Esophagus muscularis mucosa (tissue), 4 donors: ENCODE measurements around the gene SMIM20. TPM values are rescaled to one million over a fixed set of nuclear protein-coding genes. Genes with fewer than 3 reads are reported as not detected.

Experiments
- DNase-seq: peaks from one replicate; pipeline ENCODE4 v3.0.0-alpha.2; 2017; ENCODE audit errors: extremely low spot score
- H3K27ac ChIP-seq, 4 donors: fragments of 200-600 bp; sonication (generic); replicated peaks in 1 of 4; 1 replicate in 3 of 4; 2 replicates in 1 of 4; pipeline ENCODE4 v1.5.1; 2016 to 2019; ENCODE audit warnings: mild to moderate bottlenecking in 1 of 4
- H3K27me3 ChIP-seq, 4 donors: fragments of 200-600 bp; sonication (generic); one replicate each; pipeline versions ENCODE4 v1.5.1 to v1.6.0; 2016 to 2019
- H3K36me3 ChIP-seq, 4 donors: fragments of 200-600 bp; sonication (generic); one replicate each; pipeline ENCODE4 v1.5.1; 2016 to 2019
- H3K4me1 ChIP-seq, 4 donors: fragments of 200-600 bp; sonication (generic); one replicate each; pipeline ENCODE4 v1.5.1; 2016 to 2019
- H3K4me3 ChIP-seq, 4 donors: fragments of 200-600 bp; sonication (generic); 1 replicate in 2 of 4; 2 replicates in 2 of 4; pipeline ENCODE4 v1.5.1; 2016 to 2019; ENCODE audit warnings: mild to moderate bottlenecking in 4 of 4, moderate library complexity in 1 of 4
- H3K9me3 ChIP-seq, 4 donors: fragments of 200-600 bp; sonication (generic); 1 replicate in 3 of 4; 2 replicates in 1 of 4; pipeline ENCODE4 v1.5.1; 2016 to 2019
- EP300 ChIP-seq: sonication (generic); formaldehyde crosslinking; IDR thresholded peaks from one replicate; pipeline ENCODE4 v1.6.1; 2017; ENCODE audit warnings: antibody characterized with exemption
- POLR2A ChIP-seq: fragments of 450-650 bp; IDR thresholded peaks from one replicate; pipeline ENCODE4 v1.6.1; 2017; ENCODE audit warnings: antibody characterized with exemption, moderate library complexity, mild to moderate bottlenecking, low read depth
- POLR2AphosphoS5 ChIP-seq, 2 donors: sonication (generic); formaldehyde crosslinking; IDR thresholded peaks; one replicate each; pipeline ENCODE4 v1.6.1; 2017; ENCODE audit warnings: antibody characterized with exemption in 2 of 2
- WGBS: methylation state at CpG from one replicate; pipeline ENCODE4 v1.1.5; 2018; 5-methylcytosine and 5-hydroxymethylcytosine counted together
- intact Hi-C: fragments of 100-400 bp; cut with DNase I; formaldehyde crosslinking; loops from one replicate; pipeline ENCODE4 v1.15.1; 2023
- total RNA-seq, 4 donors: library from RNA; depleted of rRNA; stranded (reverse); fragments of >200 nt; gene quantifications; one replicate each; pipeline versions ENCODE4 v1.1.0 to v1.2.1, GENCODE V29; 2016
- TF ChIP-seq, protein P1 (sequence below), 3 experiments: fragments of 200-600 bp in 2 of 3; fragments of 450-650 bp in 1 of 3; sonication (generic) in 2 of 3; IDR thresholded peaks; one replicate each; pipeline ENCODE4 v1.5.1; 2017 to 2019; ENCODE audit warnings: antibody characterized with exemption in 3 of 3, mild to moderate bottlenecking in 2 of 3, moderate library complexity in 1 of 3

SMIM20 gene
- total RNA-seq, 4 donors from 2014 or later: 24.0 to 33.2 (median 26.9) TPM

DNA sequence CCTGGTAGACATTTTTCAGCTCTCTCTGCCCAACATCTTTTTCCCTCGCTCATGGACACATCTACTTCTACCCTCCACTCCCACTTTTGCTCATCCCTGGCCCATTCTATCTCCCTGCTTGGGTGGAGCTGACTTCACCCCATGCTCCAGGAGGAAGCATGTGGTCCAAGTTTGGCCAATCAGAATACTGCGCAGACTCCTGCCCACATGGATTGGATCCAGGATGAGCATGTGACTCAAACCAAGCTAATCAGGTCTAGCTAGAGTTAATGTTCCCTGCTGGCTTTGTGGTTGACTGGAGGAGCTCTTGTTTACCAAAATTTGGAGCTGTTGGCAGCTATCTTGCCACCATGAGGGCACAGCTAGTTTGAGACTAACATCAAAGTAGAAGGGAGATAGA, 22.7 kb downstream of the SMIM20 start:
- H3K4me1 ChIP-seq: peaks cover 0 to 4% (median 2%) of the 10 kb centered on the region in 4 donors
- no peak overlapping the region for H3K4me3 ChIP-seq
- H3K27ac ChIP-seq: no peak overlapping the region
- no peaks in the 10 kb centered on the region for H3K36me3 ChIP-seq
- DNase-seq: no peak
- no peak for TF ChIP-seq POLR2AphosphoS5 (IDR thresholded peaks at IDR 0.05)
- no peak for TF ChIP-seq POLR2A
- TF ChIP-seq, protein P1, sequence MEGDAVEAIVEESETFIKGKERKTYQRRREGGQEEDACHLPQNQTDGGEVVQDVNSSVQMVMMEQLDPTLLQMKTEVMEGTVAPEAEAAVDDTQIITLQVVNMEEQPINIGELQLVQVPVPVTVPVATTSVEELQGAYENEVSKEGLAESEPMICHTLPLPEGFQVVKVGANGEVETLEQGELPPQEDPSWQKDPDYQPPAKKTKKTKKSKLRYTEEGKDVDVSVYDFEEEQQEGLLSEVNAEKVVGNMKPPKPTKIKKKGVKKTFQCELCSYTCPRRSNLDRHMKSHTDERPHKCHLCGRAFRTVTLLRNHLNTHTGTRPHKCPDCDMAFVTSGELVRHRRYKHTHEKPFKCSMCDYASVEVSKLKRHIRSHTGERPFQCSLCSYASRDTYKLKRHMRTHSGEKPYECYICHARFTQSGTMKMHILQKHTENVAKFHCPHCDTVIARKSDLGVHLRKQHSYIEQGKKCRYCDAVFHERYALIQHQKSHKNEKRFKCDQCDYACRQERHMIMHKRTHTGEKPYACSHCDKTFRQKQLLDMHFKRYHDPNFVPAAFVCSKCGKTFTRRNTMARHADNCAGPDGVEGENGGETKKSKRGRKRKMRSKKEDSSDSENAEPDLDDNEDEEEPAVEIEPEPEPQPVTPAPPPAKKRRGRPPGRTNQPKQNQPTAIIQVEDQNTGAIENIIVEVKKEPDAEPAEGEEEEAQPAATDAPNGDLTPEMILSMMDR (IDR thresholded peaks at IDR 0.05): no peak
- TF ChIP-seq EP300: no peak
- no peaks in the 10 kb centered on the region for H3K27me3 ChIP-seq
- intact Hi-C loops: no loop called here
- H3K9me3 ChIP-seq: no peaks in the 10 kb centered on the region
- 96% methylated on average over 2 of the region's 2 CpGs for WGBS

DNA sequence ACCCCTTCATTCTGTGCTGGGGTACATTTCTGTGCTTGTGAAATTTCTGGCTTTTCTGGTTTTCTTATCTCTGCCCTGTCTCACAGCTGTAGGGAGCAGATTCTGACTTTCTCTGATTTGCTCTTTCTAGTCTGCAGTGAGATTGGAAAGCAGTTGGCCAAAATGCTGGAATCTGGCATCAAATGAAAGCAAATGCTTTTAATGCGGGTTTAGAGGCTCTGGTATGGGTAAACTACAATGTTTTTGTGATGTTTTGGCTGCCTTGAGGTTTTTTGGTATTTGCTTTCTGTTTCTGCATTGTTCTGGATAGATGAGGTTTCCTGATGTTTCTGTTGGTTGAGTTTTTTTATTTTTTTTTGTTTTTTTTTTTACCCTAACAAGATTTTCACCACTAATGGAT, 23.8 kb downstream of the SMIM20 start:
- H3K4me1 ChIP-seq: peaks cover 0 to 4% (median 2%) of the 10 kb centered on the region in 4 donors
- TF ChIP-seq, protein P1 (IDR thresholded peaks at IDR 0.05): no peak
- no peak for TF ChIP-seq POLR2AphosphoS5 (IDR thresholded peaks at IDR 0.05)
- TF ChIP-seq POLR2A: no peak
- no peak for TF ChIP-seq EP300
- H3K4me3 ChIP-seq: no peak overlapping the region
- intact Hi-C loops: no loop called here
- 61% methylated on average over 1 of the region's 1 CpG for WGBS
- H3K27ac ChIP-seq: no peak overlapping the region
- no peaks in the 10 kb centered on the region for H3K27me3 ChIP-seq
- no peaks in the 10 kb centered on the region for H3K9me3 ChIP-seq
- no peaks in the 10 kb centered on the region for H3K36me3 ChIP-seq
- no peak for DNase-seq

DNA sequence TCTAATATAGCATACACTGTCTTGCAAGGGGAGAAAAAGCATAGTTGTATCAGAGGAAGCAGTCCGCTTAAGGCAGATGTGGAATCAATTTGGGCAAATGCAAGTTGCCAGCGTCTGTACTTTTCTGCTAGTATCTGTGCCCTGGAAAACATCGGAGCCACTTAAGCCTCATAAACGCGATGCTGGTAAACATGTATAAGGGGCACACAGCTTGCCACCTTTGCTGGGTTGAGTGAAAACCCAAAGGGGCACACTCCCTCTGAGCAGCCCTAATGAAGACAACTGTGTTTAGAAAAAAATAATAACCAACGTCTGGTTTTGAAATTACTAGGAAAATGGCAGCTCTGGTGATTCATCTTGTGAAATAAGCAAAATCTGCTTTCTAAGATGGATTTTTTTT, 24.3 kb downstream of the SMIM20 start:
- Histone ChIP-seq H3K4me1 (peaks cover 0 to 4% (median 2%) of the 10 kb centered on the region in 4 donors), H3K27me3 (no peaks in the 10 kb centered on the region), H3K36me3 (no peaks in the 10 kb centered on the region), H3K4me3 (no peak overlapping the region), H3K27ac (no peak overlapping the region), H3K9me3 (no peaks in the 10 kb centered on the region)
- no peak for DNase-seq
- intact Hi-C loops: no loop called here
- TF ChIP-seq EP300: no peak
- WGBS: 78% methylated on average over 6 of the region's 6 CpGs

DNA sequence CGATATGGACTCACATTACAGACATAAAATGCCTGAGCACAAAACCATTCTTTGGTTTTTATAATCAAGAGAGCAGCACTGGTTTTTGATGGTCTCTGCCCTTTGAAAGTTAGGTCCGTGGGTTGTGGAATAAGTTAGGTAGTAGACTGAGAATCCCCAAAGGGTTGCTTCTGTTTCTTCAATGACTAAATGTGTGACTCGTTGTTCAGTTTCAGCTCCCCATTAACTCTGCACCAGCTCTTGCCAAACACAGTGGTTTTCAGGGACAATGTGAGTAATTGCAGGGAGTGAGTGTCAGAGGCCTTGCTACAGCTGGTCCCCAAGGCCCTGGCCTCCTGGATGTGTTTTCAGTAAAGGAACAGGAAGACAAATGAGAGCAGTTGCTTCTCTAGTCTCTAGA, 24.8 kb downstream of the SMIM20 start:
- H3K27ac ChIP-seq: no peak overlapping the region
- H3K4me3 ChIP-seq: no peak overlapping the region
- DNase-seq: no peak
- H3K4me1 ChIP-seq: peaks cover 0 to 4% (median 2%) of the 10 kb centered on the region in 4 donors
- no peaks in the 10 kb centered on the region for H3K36me3 ChIP-seq
- H3K9me3 ChIP-seq: no peaks in the 10 kb centered on the region
- 67% methylated on average over 3 of the region's 3 CpGs for WGBS
- TF ChIP-seq POLR2AphosphoS5 (IDR thresholded peaks at IDR 0.05): no peak
- TF ChIP-seq EP300: no peak
- TF ChIP-seq POLR2A: no peak
- TF ChIP-seq, protein P1 (IDR thresholded peaks at IDR 0.05): no peak
- no peaks in the 10 kb centered on the region for H3K27me3 ChIP-seq
- intact Hi-C loops: no loop called here

DNA sequence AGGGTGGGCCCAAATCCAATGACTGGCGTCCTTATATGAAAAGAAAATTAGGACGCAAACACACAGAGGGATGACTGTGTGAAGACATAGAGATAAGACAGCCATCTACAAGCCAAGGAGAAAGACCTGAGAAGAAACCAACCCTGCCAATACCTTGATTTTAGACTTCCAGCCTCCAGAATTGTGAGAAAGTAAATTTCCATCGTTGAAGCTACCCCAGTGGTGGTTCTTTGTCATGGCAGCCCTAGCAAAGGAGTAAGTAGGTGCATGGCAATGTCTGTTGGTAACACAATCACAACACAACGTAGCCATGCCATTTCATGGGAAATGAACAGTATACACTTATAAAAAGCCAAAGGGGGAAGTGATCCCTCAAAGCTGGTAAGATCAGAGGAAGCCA, 25.3 kb downstream of the SMIM20 start:
- 91% methylated on average over 4 of the region's 4 CpGs for WGBS
- TF ChIP-seq EP300: no peak
- TF ChIP-seq POLR2A: no peak
- TF ChIP-seq POLR2AphosphoS5 (IDR thresholded peaks at IDR 0.05): no peak
- TF ChIP-seq, protein P1 (IDR thresholded peaks at IDR 0.05): no peak
- Histone ChIP-seq H3K36me3 (no peaks in the 10 kb centered on the region), H3K4me3 (no peak overlapping the region), H3K27me3 (no peaks in the 10 kb centered on the region), H3K27ac (no peak overlapping the region), H3K4me1 (peaks cover 0 to 4% (median 2%) of the 10 kb centered on the region in 4 donors), H3K9me3 (no peaks in the 10 kb centered on the region)
- DNase-seq: no peak
- intact Hi-C loops: no loop called here
